Measurements from ENCODE around the gene SYNE1.

- TF ChIP-seq GATA3 (IDR thresholded peaks at IDR 0.05; ENCODE audit: low read depth, low read length) = no peak
- TF ChIP-seq GATA2 (IDR thresholded peaks at IDR 0.05; ENCODE audit: low read depth, low read length) = no peak
Measured at GRCh38 chr6:152478377-152479010, 158.7 kb downstream of the SYNE1 start.

Data from SH-SY5Y (cell line).